HCT116 (cell line): ENCODE data around the gene CD200. TPM values are rescaled to one million over a fixed set of nuclear protein-coding genes. Genes with fewer than 3 reads are reported as not detected.

ENCODE experiments used
- ATAC-seq: fragments of 200-7000 bp; cut with Tn5 transposase; 2 replicates; pipeline ENCODE4 v1.9.1; 2020; ENCODE audit warnings: mild to moderate bottlenecking, moderate library complexity
- BruUV-seq: library from RNA; stranded (reverse); fragments of 400-500 nt; replicated peaks from 2 replicates; lab custom pipeline; 2021; lab: Mats Ljungman, UMichigan
- CTCF ChIA-PET: fragments of 300-600 bp; sonication (Branson Sonifier 250); formaldehyde crosslinking; loops from one replicate; lab custom pipeline; 2021; ENCODE audit warnings: antibody characterized with exemption; lab: Charles Lee
- POLR2A ChIA-PET: fragments of 300-600, 350-600 bp; sonication (Branson Sonifier 250); formaldehyde crosslinking; loops from one replicate; lab custom pipeline; 2021; ENCODE audit warnings: antibody characterized with exemption; lab: Charles Lee
- RAD21 ChIA-PET, 2 experiments: fragments of 300-600 bp; sonication (Branson Sonifier 250); formaldehyde crosslinking; loops; one replicate each; lab custom pipeline; 2023; ENCODE audit warnings: low total read pairs in 2 of 2; ENCODE audit not compliant: uncharacterized antibody in 2 of 2, unreplicated experiment in 2 of 2, low non-redundant PET in 1 of 2; lab: Charles Lee
- DNase-seq: peaks from one replicate; pipeline ENCODE4 v3.0.0-alpha.2; 2010; ENCODE audit warnings: low read depth, low spot score
- H2AFZ ChIP-seq: fragments of 200-600 bp; shearing (Covaris generic), sonication (generic); 2 replicates; pipeline ENCODE4 v1.6.1; 2017; ENCODE audit warnings: low read depth, mixed run types, mixed read lengths, antibody characterized with exemption, low read length; ENCODE audit not compliant: poor library complexity, severe bottlenecking
- H3K27ac ChIP-seq: 2 replicates; pipeline ENCODE4 v1.5.1; 2012; ENCODE audit warnings: low read depth, low read length
- H3K27me3 ChIP-seq: fragments of 200-600 bp; sonication (generic); 2 replicates; pipeline ENCODE4 v1.6.1; 2016; ENCODE audit warnings: mixed run types, low read length, mixed read lengths; ENCODE audit not compliant: insufficient read depth
- H3K36me3 ChIP-seq, 2 experiments: fragments of 200-500 bp in 1 of 2; fragments of 200-600 bp in 1 of 2; sonication (Bioruptor generic) in 1 of 2; sonication (generic) in 1 of 2; 2 replicates each; pipeline versions ENCODE4 v1.5.1 to v1.6.1; 2014 to 2016; ENCODE audit warnings: low read length in 2 of 2, inconsistent platforms in 1 of 2, mixed read lengths in 1 of 2, mixed run types in 1 of 2; ENCODE audit not compliant: insufficient read depth in 2 of 2, control insufficient read depth in 1 of 2
- H3K4me1 ChIP-seq, 2 experiments: fragments of 200-600 bp in 1 of 2; sonication (generic) in 1 of 2; 2 replicates each; pipeline versions ENCODE4 v1.5.1 to v1.6.1; 2012 to 2017; ENCODE audit warnings: low read length in 2 of 2, inconsistent platforms in 1 of 2, mild to moderate bottlenecking in 1 of 2, mixed read lengths in 1 of 2, mixed run types in 1 of 2, moderate library complexity in 1 of 2; ENCODE audit not compliant: insufficient read depth in 2 of 2, control insufficient read depth in 1 of 2
- H3K4me2 ChIP-seq: fragments of 200-600 bp; sonication (generic); 2 replicates; pipeline ENCODE4 v1.6.1; 2017; ENCODE audit warnings: mixed run types, low read length, mixed read lengths
- H3K4me3 ChIP-seq, 2 experiments: fragments of 200-600 bp in 1 of 2; sonication (generic) in 1 of 2; replicated peaks in 1 of 2; 2 replicates each; pipeline ENCODE4 v1.5.1; 2011 to 2016; ENCODE audit warnings: low read length in 2 of 2, control low read depth in 1 of 2, low read depth in 1 of 2, mild to moderate bottlenecking in 1 of 2, mixed read lengths in 1 of 2, mixed run types in 1 of 2
- H3K79me2 ChIP-seq: fragments of 200-600 bp; sonication (generic); 2 replicates; pipeline ENCODE4 v1.6.1; 2017; ENCODE audit warnings: mild to moderate bottlenecking, mixed run types, low read length, moderate library complexity, mixed read lengths; ENCODE audit not compliant: insufficient read depth
- H3K9ac ChIP-seq: fragments of 200-600 bp; sonication (generic); 2 replicates; pipeline ENCODE4 v1.6.1; 2016; ENCODE audit warnings: low read length, mixed read lengths
- H3K9me2 ChIP-seq: fragments of 200-600 bp; sonication (generic), shearing (Covaris generic); 2 replicates; pipeline ENCODE4 v1.6.1; 2017; ENCODE audit warnings: mixed run types, mild to moderate bottlenecking, moderate library complexity; ENCODE audit not compliant: insufficient read depth
- H3K9me3 ChIP-seq, 2 experiments: fragments of 200-500 bp in 1 of 2; fragments of 200-600 bp in 1 of 2; sonication (Bioruptor generic) in 1 of 2; sonication (generic) in 1 of 2; 2 replicates each; pipeline ENCODE4 v1.6.1; 2014 to 2017; ENCODE audit warnings: low read length in 2 of 2, mixed read lengths in 2 of 2, inconsistent platforms in 1 of 2, low read depth in 1 of 2, mild to moderate bottlenecking in 1 of 2, mixed run types in 1 of 2, moderate library complexity in 1 of 2; ENCODE audit not compliant: control insufficient read depth in 1 of 2, insufficient read depth in 1 of 2
- H4K20me1 ChIP-seq: fragments of 200-600 bp; sonication (generic), shearing (Covaris generic); 2 replicates; pipeline ENCODE4 v1.6.1; 2017; ENCODE audit warnings: mixed run types, mild to moderate bottlenecking, moderate library complexity; ENCODE audit not compliant: insufficient read depth
- CBX3 ChIP-seq: IDR thresholded peaks from 2 replicates; pipeline ENCODE4 v1.6.1; 2012; ENCODE audit warnings: low read depth
- CEBPB ChIP-seq: IDR thresholded peaks from 2 replicates; pipeline ENCODE4 v1.6.1; 2012; ENCODE audit warnings: low read depth
- ELF1 ChIP-seq: IDR thresholded peaks from 2 replicates; pipeline ENCODE4 v1.6.1; 2012; ENCODE audit warnings: low read depth, borderline replicate concordance
- EZH2 ChIP-seq: fragments of 200-600 bp; sonication (generic); IDR thresholded peaks from 2 replicates; pipeline ENCODE4 v1.6.1; 2017; ENCODE audit warnings: antibody characterized with exemption, mixed run types
- EZH2phosphoT487 ChIP-seq: fragments of 200-600 bp; IDR thresholded peaks from 2 replicates; pipeline ENCODE4 v1.6.1; 2018; ENCODE audit warnings: antibody characterized with exemption, borderline replicate concordance
- FOSL1 ChIP-seq: IDR thresholded peaks from 2 replicates; pipeline ENCODE4 v1.6.1; 2012; ENCODE audit warnings: low read depth
- MAX ChIP-seq: IDR thresholded peaks from 2 replicates; pipeline ENCODE4 v1.6.1; 2012
- POLR2A ChIP-seq: IDR thresholded peaks from 2 replicates; pipeline ENCODE4 v1.7.0; 2011; ENCODE audit warnings: borderline replicate concordance; ENCODE audit not compliant: insufficient read depth, insufficient read length; ENCODE audit errors: extremely low read depth
- POLR2AphosphoS5 ChIP-seq: IDR thresholded peaks from 2 replicates; pipeline ENCODE4 v1.6.1; 2011; ENCODE audit warnings: mild to moderate bottlenecking, low read depth, low read length, moderate library complexity
- RAD21 ChIP-seq: IDR thresholded peaks from 2 replicates; pipeline ENCODE4 v1.6.1; 2012; ENCODE audit warnings: low read depth, mild to moderate bottlenecking
- SIN3A ChIP-seq: IDR thresholded peaks from 2 replicates; pipeline ENCODE4 v1.6.1; 2012; ENCODE audit warnings: low read depth
- SP1 ChIP-seq: IDR thresholded peaks from 2 replicates; pipeline ENCODE4 v1.6.1; 2012; ENCODE audit warnings: low read depth
- SRF ChIP-seq: IDR thresholded peaks from 2 replicates; pipeline ENCODE4 v1.6.1; 2012; ENCODE audit warnings: low read depth
- TCF7L2 ChIP-seq: IDR thresholded peaks from 2 replicates; pipeline ENCODE4 v1.7.0; 2011; ENCODE audit warnings: borderline replicate concordance, inconsistent platforms; ENCODE audit not compliant: insufficient read depth, insufficient read length; ENCODE audit errors: extremely low read depth
- ZFX ChIP-seq: fragments of 450-650 bp; IDR thresholded peaks from 2 replicates; pipeline ENCODE4 v1.6.1; 2017
- ZNF274 ChIP-seq: fragments of 200-500 bp; sonication (Bioruptor generic); IDR thresholded peaks from 2 replicates; pipeline ENCODE4 v1.6.1; 2014; ENCODE audit warnings: mild to moderate bottlenecking, low read depth, low read length, inconsistent platforms
- intact Hi-C: fragments of 100-400 bp; cut with micrococcal nuclease; formaldehyde crosslinking; loops from 2 replicates; pipeline ENCODE4 v1.10.0; 2022
- total RNA-seq: library from RNA; stranded (reverse); gene quantifications from one replicate; pipeline ENCODE4 v1.2.1, GENCODE V29; 2021; ENCODE audit not compliant: unreplicated experiment
- TF ChIP-seq, protein P1 (sequence below): IDR thresholded peaks from 2 replicates; pipeline ENCODE4 v1.6.1; 2012
- TF ChIP-seq, protein P2 (sequence below), 3 experiments: fragments of 200-600 bp in 1 of 3; sonication (generic) in 1 of 3; IDR thresholded peaks in 2 of 3; conservative IDR thresholded peaks in 1 of 3; 2 replicates each; pipeline ENCODE4 v1.5.1; 2012 to 2017; ENCODE audit warnings: low read depth in 2 of 3, low read length in 2 of 3, antibody characterized with exemption in 1 of 3, borderline replicate concordance in 1 of 3, control low read depth in 1 of 3, mild to moderate bottlenecking in 1 of 3, mixed read lengths in 1 of 3, mixed run types in 1 of 3, moderate library complexity in 1 of 3; ENCODE audit not compliant: insufficient read depth in 1 of 3
- TF ChIP-seq, protein P3 (sequence below): IDR thresholded peaks from 2 replicates; pipeline ENCODE4 v1.6.1; 2011; ENCODE audit warnings: mild to moderate bottlenecking, low read length, moderate library complexity; ENCODE audit not compliant: insufficient replicate concordance; ENCODE audit errors: extremely low read depth
- TF ChIP-seq, protein P4 (sequence below): IDR thresholded peaks from 2 replicates; pipeline ENCODE4 v1.6.1; 2012; ENCODE audit warnings: low read depth

Gene CD200
- total RNA-seq, 1 experiment from 2014 or later = not detected

GRCh38 chr3:112307557-112307956 lies 25.4 kb upstream of the CD200 start:
- no peaks in the 10 kb centered on the region for H4K20me1 ChIP-seq
- H3K4me2 ChIP-seq = no peak overlapping the region
- intact Hi-C loops = no loop called here
- H3K79me2 ChIP-seq = no peaks in the 10 kb centered on the region
- H3K36me3 ChIP-seq = no peaks in the 10 kb centered on the region
- no peak overlapping the region for H2AFZ ChIP-seq
- H3K9ac ChIP-seq = no peak overlapping the region
- H3K4me3 ChIP-seq = no peak overlapping the region
- BruUV-seq = no TSS peak
- H3K9me2 ChIP-seq = no peaks in the 10 kb centered on the region
- CTCF ChIA-PET = interaction anchor here (1.1 kb wide), 1 partner anchor 14 kb away, joined by 5 read pairs; the partner anchor contains the start of gene SLC9C1
- POLR2A ChIA-PET = no interaction called here
- no peaks in the 10 kb centered on the region for H3K9me3 ChIP-seq
- H3K27me3 ChIP-seq = no peaks in the 10 kb centered on the region
- DNase-seq = no peak
- ATAC-seq = no peak
- RAD21 ChIA-PET = no interaction called here
- H3K4me1 ChIP-seq = no peaks in the 10 kb centered on the region
- H3K27ac ChIP-seq = no peak overlapping the region
- TF ChIP-seq, protein P1, sequence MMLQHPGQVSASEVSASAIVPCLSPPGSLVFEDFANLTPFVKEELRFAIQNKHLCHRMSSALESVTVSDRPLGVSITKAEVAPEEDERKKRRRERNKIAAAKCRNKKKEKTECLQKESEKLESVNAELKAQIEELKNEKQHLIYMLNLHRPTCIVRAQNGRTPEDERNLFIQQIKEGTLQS = no peak
- TF ChIP-seq ZNF274 (no peak), SRF (no peak), EZH2 (no peak), ELF1 (no peak), POLR2AphosphoS5 (no peak), FOSL1 (no peak), ZFX (no peak), SIN3A (no peak), RAD21 (no peak), POLR2A (no peak), MAX (no peak), CEBPB (no peak), CBX3 (no peak), SP1 (no peak), EZH2phosphoT487 (no peak), TCF7L2 (no peak)
- TF ChIP-seq, protein P2, sequence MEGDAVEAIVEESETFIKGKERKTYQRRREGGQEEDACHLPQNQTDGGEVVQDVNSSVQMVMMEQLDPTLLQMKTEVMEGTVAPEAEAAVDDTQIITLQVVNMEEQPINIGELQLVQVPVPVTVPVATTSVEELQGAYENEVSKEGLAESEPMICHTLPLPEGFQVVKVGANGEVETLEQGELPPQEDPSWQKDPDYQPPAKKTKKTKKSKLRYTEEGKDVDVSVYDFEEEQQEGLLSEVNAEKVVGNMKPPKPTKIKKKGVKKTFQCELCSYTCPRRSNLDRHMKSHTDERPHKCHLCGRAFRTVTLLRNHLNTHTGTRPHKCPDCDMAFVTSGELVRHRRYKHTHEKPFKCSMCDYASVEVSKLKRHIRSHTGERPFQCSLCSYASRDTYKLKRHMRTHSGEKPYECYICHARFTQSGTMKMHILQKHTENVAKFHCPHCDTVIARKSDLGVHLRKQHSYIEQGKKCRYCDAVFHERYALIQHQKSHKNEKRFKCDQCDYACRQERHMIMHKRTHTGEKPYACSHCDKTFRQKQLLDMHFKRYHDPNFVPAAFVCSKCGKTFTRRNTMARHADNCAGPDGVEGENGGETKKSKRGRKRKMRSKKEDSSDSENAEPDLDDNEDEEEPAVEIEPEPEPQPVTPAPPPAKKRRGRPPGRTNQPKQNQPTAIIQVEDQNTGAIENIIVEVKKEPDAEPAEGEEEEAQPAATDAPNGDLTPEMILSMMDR (IDR thresholded peaks at IDR 0.05 in 2 of 3, conservative IDR thresholded peaks at IDR 0.05 in 1 of 3; ENCODE audit: borderline replicate concordance in 1 of 3, insufficient read depth in 1 of 3, low read depth in 2 of 3, low read length in 2 of 3) = no peak
- TF ChIP-seq, protein P3, sequence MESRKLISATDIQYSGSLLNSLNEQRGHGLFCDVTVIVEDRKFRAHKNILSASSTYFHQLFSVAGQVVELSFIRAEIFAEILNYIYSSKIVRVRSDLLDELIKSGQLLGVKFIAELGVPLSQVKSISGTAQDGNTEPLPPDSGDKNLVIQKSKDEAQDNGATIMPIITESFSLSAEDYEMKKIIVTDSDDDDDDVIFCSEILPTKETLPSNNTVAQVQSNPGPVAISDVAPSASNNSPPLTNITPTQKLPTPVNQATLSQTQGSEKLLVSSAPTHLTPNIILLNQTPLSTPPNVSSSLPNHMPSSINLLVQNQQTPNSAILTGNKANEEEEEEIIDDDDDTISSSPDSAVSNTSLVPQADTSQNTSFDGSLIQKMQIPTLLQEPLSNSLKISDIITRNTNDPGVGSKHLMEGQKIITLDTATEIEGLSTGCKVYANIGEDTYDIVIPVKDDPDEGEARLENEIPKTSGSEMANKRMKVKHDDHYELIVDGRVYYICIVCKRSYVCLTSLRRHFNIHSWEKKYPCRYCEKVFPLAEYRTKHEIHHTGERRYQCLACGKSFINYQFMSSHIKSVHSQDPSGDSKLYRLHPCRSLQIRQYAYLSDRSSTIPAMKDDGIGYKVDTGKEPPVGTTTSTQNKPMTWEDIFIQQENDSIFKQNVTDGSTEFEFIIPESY = no peak
- TF ChIP-seq, protein P4, sequence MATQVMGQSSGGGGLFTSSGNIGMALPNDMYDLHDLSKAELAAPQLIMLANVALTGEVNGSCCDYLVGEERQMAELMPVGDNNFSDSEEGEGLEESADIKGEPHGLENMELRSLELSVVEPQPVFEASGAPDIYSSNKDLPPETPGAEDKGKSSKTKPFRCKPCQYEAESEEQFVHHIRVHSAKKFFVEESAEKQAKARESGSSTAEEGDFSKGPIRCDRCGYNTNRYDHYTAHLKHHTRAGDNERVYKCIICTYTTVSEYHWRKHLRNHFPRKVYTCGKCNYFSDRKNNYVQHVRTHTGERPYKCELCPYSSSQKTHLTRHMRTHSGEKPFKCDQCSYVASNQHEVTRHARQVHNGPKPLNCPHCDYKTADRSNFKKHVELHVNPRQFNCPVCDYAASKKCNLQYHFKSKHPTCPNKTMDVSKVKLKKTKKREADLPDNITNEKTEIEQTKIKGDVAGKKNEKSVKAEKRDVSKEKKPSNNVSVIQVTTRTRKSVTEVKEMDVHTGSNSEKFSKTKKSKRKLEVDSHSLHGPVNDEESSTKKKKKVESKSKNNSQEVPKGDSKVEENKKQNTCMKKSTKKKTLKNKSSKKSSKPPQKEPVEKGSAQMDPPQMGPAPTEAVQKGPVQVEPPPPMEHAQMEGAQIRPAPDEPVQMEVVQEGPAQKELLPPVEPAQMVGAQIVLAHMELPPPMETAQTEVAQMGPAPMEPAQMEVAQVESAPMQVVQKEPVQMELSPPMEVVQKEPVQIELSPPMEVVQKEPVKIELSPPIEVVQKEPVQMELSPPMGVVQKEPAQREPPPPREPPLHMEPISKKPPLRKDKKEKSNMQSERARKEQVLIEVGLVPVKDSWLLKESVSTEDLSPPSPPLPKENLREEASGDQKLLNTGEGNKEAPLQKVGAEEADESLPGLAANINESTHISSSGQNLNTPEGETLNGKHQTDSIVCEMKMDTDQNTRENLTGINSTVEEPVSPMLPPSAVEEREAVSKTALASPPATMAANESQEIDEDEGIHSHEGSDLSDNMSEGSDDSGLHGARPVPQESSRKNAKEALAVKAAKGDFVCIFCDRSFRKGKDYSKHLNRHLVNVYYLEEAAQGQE = no peak
- TF ChIP-seq, all 23 proteins: peak for 0
